Tibial artery (tissue), 4 donors: ENCODE results near the gene ZFYVE16.
"Not testable (repeated sequence)": the region's sequence is repeated elsewhere in the genome, so short reads cannot be mapped to it uniquely, and the experiment has no call there.

Experiments
- DNase-seq, 2 donors: peaks; one replicate each; pipeline ENCODE4 v3.0.0-alpha.2; 2019
- H3K27ac ChIP-seq, 2 donors: fragments of 200-600 bp; sonication (generic) in 1 of 2; 1 replicate in 1 of 2; 2 replicates in 1 of 2; pipeline ENCODE4 v1.5.1; 2018 to 2019; ENCODE audit warnings: mild to moderate bottlenecking in 1 of 2
- H3K27me3 ChIP-seq, 2 donors: fragments of 200-600 bp; sonication (generic) in 1 of 2; one replicate each; pipeline versions ENCODE4 v1.5.1 to v1.6.0; 2016 to 2019
- H3K36me3 ChIP-seq, 3 donors: fragments of 200-600 bp; sonication (generic) in 2 of 3; one replicate each; pipeline ENCODE4 v1.5.1; 2016 to 2019; ENCODE audit warnings: mild to moderate bottlenecking in 2 of 3
- H3K4me1 ChIP-seq, 4 donors: fragments of 200-600 bp; sonication (generic) in 2 of 4; 1 replicate in 3 of 4; 2 replicates in 1 of 4; pipeline ENCODE4 v1.5.1; 2016 to 2019
- H3K4me3 ChIP-seq, 2 donors: fragments of 200-600 bp; sonication (generic) in 1 of 2; 1 replicate in 1 of 2; 2 replicates in 1 of 2; pipeline ENCODE4 v1.5.1; 2018 to 2019; ENCODE audit warnings: mild to moderate bottlenecking in 2 of 2
- H3K9me3 ChIP-seq, 3 donors: fragments of 200-600 bp; sonication (generic) in 1 of 3; one replicate each; pipeline ENCODE4 v1.5.1; 2016 to 2019
- intact Hi-C: fragments of 100-400 bp; cut with DNase I; formaldehyde crosslinking; loops from one replicate; pipeline ENCODE4 v1.15.0; 2023; ENCODE audit warnings: low total_unique reads
- TF ChIP-seq, protein P1 (sequence below), 2 experiments: fragments of 200-600 bp in 1 of 2; fragments of 450-650 bp in 1 of 2; IDR thresholded peaks; one replicate each; pipeline ENCODE4 v1.5.1; 2017 to 2019; ENCODE audit warnings: antibody characterized with exemption in 2 of 2, mild to moderate bottlenecking in 1 of 2, moderate library complexity in 1 of 2

Gene ZFYVE16

DNA sequence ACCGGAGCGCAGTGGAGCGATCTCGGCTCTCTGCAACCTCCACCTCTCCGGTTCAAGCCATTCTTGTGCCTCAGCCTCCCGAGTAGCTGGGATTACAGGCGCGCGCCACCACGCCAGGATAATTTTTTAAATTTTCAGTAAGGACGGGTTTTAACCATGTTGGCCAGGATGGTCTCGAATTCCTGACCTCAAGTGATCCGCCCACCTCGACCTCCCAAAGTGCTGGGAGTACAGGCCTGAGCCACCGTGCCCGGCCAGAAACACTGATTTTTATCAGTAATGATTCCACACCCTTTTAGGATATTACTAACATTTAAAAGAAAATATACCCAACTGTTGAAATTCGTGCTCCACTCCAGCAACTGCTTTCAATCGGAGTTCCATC lies 79.6 kb downstream of the ZFYVE16 start:
- H3K27ac ChIP-seq, result peak overlapping the region; percentile 65 to 66
- H3K9me3 ChIP-seq, result peaks cover 0 to 10% (median 4%) of the 10 kb centered on the region in 3 donors
- H3K4me3 ChIP-seq, result peak overlapping the region; percentile 65 to 87
- H3K4me1 ChIP-seq, result peaks cover 0 to 7% (median 5%) of the 10 kb centered on the region in 4 donors
- no peak for DNase-seq
- no peaks in the 10 kb centered on the region for H3K27me3 ChIP-seq
- H3K36me3 ChIP-seq, result peaks cover 6 to 20% (median 7%) of the 10 kb centered on the region in 3 donors
- intact Hi-C loops, result no loop called here
- TF ChIP-seq, protein P1, sequence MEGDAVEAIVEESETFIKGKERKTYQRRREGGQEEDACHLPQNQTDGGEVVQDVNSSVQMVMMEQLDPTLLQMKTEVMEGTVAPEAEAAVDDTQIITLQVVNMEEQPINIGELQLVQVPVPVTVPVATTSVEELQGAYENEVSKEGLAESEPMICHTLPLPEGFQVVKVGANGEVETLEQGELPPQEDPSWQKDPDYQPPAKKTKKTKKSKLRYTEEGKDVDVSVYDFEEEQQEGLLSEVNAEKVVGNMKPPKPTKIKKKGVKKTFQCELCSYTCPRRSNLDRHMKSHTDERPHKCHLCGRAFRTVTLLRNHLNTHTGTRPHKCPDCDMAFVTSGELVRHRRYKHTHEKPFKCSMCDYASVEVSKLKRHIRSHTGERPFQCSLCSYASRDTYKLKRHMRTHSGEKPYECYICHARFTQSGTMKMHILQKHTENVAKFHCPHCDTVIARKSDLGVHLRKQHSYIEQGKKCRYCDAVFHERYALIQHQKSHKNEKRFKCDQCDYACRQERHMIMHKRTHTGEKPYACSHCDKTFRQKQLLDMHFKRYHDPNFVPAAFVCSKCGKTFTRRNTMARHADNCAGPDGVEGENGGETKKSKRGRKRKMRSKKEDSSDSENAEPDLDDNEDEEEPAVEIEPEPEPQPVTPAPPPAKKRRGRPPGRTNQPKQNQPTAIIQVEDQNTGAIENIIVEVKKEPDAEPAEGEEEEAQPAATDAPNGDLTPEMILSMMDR (IDR thresholded peaks at IDR 0.05), result no peak

DNA sequence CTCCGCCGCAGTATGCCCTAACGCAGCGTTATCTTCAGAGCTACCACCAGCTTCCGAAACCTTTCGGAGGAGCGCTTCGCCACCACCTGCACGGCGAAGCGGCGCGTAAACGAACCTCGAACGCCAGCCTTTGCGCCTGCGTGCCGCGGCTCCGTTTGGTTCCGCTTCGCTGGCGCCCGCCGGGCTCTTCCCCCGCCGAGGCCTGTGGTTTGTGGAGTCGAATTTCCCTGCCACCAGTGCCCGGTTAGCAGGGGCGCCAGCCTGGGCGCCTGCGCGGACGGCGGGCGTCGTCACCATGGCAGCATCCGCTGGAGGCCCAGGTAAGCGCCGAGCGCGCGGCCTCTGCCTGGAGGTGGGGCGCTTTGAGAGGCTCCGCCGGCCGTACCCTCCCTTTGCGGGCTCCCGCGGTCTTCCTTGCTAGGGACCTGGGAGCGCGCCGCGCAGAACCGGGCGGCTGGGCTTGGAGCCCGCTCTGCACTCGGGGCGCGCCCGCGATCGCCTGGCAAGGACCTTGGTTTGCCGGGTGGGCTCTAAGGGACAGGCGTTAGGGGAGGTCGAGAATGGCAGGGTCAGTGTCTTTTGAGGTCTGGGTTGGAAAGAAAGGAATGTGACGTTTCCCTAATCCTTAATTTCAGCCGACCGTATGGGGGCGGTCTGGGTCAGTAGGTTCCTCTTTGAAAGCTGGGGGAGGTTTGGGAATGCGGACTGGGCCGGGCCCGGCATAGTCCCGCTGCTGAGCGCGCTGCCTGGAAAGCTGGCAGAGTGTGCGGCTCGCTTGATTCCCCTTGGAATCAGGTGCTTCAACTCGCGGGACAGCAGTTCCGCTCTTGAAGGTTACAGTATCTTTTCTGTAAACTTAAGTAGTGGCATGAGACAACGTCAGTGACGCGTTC lies 80.2 kb downstream of the ZFYVE16 start, which contains the start of gene FAM151B:
FAM151B (plus strand) TSS at position 272 of the 893 bp plus-strand sequence; CDS start at position 296, 24 bp downstream.
- H3K27me3 ChIP-seq, result no peaks in the 10 kb centered on the region
- H3K9me3 ChIP-seq, result peaks cover 0 to 3% (median 0%) of the 10 kb centered on the region in 3 donors
- intact Hi-C loops, result no loop called here
- H3K36me3 ChIP-seq, result peaks cover under 1 to 17% (median under 1%) of the 10 kb centered on the region in 3 donors
- H3K27ac ChIP-seq, result peak within 1 kb of the TSS; percentile 65 to 66
- TF ChIP-seq, protein P1 (IDR thresholded peaks at IDR 0.05), result no peak
- peak within 1 kb of the TSS; percentile 65 to 87 for H3K4me3 ChIP-seq
- peak; percentile 60 to 87 for DNase-seq
- peaks cover 0 to 7% (median 5%) of the 10 kb centered on the region in 4 donors for H3K4me1 ChIP-seq

DNA sequence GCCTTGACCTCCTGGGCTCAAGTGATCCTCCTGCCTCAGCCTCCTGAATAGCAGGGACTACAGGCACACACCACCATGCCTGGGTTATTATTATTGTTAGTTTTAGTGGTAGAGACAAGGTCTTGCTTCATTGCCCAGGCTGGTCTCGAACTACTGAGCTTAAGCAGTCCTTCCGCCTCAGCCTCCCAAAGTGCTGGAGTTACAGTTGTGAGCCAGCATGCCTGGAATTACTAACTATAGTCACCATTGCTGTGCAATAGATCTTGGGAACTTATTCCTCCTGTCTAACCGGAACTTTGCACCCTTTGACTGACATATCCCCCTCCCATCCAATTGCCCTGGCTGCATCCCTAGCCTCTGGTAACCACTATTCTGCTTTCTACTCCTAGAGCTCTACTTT lies 83.4 kb downstream of the ZFYVE16 start:
- intact Hi-C loops, result no loop called here
- Histone ChIP-seq H3K27me3 (no peaks in the 10 kb centered on the region), H3K27ac (no peak overlapping the region), H3K4me3 (no peak overlapping the region), H3K4me1 (peaks cover 0 to 7% (median 5%) of the 10 kb centered on the region in 4 donors), H3K9me3 (no peaks in the 10 kb centered on the region), H3K36me3 (no peaks in the 10 kb centered on the region)
- DNase-seq, result no peak
- TF ChIP-seq, protein P1 (IDR thresholded peaks at IDR 0.05), result no peak

DNA sequence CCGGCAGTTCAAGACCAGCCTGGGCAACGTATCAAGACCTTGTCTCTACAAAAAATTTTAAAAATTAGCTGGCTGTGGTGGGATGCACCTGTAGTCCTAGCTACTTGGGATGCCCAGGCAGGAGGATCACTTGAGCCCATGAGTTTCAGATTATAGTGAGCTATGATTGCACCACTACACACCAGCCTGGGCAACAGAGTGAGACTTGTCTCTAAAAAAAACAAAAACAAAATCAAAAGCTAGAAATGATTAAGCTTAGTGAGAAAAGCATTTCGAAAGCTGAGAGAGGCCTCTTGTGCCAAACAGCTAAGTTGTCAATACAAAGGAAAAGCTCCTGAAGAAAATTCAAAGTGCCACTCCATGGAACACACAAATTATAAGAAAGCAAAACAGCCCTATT lies 84.9 kb downstream of the ZFYVE16 start:
- DNase-seq, result no peak
- no peaks in the 10 kb centered on the region for H3K27me3 ChIP-seq
- peaks cover 0 to 5% (median 0%) of the 10 kb centered on the region in 4 donors for H3K4me1 ChIP-seq
- no peak overlapping the region for H3K4me3 ChIP-seq
- intact Hi-C loops, result no loop called here
- H3K9me3 ChIP-seq, result no peaks in the 10 kb centered on the region
- TF ChIP-seq, protein P1 (IDR thresholded peaks at IDR 0.05), result no peak
- H3K27ac ChIP-seq, result no peak overlapping the region
- H3K36me3 ChIP-seq, result no peaks in the 10 kb centered on the region

DNA sequence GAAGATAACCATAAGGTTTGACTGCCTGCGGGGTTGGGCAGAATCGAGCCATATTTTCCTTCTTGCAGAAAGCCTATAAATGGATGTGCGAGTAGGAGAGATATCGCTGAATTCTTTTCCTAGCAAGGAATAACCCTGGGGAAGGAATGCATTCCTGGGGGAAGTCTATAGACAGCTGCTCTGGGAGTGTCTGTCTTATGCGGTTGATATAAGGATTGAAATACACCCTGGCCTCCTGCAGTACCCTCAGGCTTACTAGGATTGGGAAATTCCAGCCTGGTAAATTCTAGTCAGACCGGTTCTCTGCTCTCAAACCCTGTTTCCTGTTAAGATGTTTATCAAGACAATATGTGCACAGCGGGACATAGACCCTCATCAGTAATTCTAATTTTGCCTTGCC lies 85.6 kb downstream of the ZFYVE16 start:
- H3K36me3 ChIP-seq, H3K27me3 ChIP-seq, H3K4me1 ChIP-seq, intact Hi-C loops, DNase-seq, H3K9me3 ChIP-seq, H3K4me3 ChIP-seq, H3K27ac ChIP-seq: not testable (repeated sequence)

DNA sequence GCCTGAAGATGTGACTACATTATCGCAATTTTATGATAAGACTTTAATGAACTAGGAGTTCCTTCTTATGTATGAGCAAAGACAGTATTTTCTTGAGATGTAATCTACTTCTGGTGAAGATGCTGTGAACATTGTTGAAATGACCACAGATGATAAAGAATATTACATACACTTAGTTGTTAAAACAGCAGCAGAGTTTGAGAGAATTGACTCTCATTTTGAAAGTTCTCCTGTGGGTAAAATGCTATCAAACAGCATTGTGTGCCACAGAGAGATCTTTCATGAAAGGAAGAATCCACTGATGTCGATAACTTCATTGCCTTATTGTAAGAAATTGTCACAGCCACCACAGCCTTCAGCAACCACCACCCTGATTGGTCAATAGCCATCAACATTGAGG lies 88.0 kb downstream of the ZFYVE16 start:
- H3K36me3 ChIP-seq, result no peaks in the 10 kb centered on the region
- intact Hi-C loops, result no loop called here

More for the DNA sequence above, 88.0 kb downstream of the ZFYVE16 start:
- no peak overlapping the region for H3K4me3 ChIP-seq
- DNase-seq, result no peak
- TF ChIP-seq, protein P1 (IDR thresholded peaks at IDR 0.05), result no peak
- no peaks in the 10 kb centered on the region for H3K4me1 ChIP-seq
- H3K9me3 ChIP-seq, result no peaks in the 10 kb centered on the region
- H3K27me3 ChIP-seq, result no peaks in the 10 kb centered on the region
- no peak overlapping the region for H3K27ac ChIP-seq
